LHCN-M2 (cell line): ENCODE results near the gene GSC2. TPM values are rescaled to one million over a fixed set of nuclear protein-coding genes. Genes with fewer than 3 reads are reported as not detected.

ENCODE experiments used
- DNase-seq: peaks from one replicate; pipeline ENCODE4 v3.0.0-alpha.2; 2012; ENCODE audit warnings: low read depth
- polyA plus RNA-seq: library from polyadenylated mRNA; unstranded; fragments of >200 nt; gene quantifications from one replicate; pipeline ENCODE4 v1.2.1, GENCODE V29; 2012; ENCODE audit warnings: missing spikeins
- total RNA-seq: library from RNA; depleted of rRNA; stranded (reverse); fragments of >200 nt; gene quantifications from 2 replicates; pipeline ENCODE4 v1.2.3, GENCODE V29; 2014; rRNA removed

The GSC2 gene, protein sequence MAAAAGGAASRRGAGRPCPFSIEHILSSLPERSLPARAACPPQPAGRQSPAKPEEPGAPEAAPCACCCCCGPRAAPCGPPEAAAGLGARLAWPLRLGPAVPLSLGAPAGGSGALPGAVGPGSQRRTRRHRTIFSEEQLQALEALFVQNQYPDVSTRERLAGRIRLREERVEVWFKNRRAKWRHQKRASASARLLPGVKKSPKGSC
- not detected in 2 replicates for total RNA-seq
- not detected for polyA plus RNA-seq

DNA sequence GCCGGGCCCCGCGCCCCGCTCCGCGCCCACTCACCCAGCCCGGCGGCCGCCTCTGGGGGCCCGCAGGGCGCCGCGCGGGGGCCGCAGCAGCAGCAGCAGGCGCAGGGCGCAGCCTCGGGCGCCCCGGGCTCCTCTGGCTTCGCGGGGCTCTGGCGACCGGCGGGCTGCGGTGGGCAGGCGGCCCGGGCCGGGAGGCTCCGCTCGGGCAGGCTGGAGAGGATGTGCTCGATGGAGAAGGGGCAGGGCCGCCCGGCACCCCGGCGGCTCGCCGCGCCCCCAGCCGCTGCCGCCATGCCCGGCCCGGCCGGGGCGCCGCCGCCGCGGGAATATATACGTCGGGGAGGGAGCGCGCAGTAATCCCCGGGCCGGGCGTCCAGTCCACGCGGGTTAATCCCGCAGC, at the start of gene GSC2:
Gene GSC2 (minus strand): TSS at position 302 of the 400 bp plus-strand sequence. CDS start 9 bp downstream, at position 293.
- DNase-seq = no peak

DNA sequence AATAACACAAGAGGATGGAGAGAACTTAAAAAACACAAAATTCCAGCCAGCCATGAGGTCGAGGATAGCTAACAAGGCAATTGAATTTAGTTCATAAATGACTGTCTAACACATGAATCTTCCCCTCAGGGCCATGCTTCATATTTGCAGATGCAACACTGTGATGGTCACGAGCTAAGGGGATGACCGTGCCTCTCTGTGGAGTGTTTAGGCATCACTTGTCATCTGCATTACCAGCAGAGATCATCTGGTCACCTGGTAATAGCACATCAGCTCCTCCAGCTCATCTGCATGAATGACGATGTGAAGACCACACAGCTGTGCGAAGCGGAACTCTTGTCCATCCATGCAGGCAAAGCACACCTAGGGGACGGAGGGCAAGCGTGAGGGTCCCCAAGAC, 49.4 kb upstream of the GSC2 start:
- no peak for DNase-seq

DNA sequence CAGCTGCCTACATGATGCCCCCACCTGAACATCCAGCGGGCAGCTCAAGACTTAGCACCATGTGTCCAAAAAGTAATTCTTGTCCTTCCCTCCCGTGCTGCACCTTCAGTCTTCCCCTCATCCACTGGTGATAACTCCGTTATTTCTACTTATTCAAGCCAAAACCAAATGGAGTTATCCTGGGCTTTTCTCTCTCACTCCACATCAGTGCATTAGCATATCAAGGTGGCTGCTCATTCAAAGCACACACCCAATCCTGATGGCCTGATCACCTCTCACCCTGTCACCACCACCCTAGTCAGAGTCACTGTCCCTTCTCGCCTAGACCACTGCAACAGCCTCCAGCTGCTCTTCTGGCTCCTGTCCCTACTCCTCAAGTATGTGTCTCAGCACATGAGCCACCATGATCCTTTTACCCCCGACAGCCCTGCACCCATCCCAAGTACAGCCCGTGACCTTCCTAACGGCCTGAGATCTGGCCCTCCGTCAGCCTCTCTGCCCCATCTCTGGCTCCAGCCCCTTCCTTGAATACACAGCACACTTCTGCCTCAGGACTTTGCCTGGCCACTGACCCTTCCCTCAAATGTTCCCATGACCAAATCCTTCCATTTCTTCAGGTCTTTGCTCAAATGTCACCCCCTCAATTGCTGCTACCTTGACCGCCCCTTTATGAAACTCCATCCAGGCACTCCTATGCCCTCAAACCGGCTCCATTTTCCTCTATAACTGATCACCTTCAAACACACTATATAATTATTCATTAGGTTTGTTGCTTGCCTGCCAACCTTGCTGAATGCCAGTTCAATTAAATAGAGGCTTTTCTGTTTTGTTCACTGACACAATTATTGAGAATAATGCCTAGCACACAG, 48.1 kb upstream of the GSC2 start:
- no peak for DNase-seq

DNA sequence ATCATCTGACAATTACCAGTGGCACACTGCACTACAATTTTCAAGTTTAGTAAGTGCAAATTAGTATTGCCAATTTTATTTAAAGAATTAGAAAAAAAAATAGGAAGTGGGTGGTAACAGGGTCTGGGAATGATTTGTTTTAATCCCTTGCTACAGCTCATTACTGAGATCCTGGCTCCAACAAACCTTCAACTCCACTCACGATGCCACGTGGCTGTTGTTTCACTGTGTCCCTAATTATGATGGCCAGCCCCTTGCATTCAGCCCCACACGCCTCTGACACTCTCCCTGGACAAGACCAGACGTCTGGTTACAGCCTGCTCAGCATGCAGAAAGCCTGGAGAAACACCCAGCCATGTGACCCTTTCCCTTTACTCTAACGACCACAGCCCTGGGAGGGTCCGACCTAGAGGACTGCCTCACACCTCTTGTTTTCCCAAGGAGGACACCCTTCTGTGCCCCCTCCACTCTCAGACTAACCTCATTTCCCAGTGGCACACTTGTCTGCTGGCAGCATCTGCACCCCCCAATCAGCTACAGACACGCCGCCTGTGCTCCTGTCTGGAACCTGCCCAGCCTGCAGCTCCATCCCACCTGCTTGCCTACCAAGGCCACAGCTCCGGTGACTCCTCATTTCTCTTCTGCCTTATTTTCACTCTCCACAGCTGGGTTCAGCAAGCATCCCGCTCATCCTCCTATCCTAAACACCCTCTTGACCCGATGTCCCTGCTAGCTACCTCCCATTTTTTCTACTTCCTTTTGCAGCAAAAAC, 46.9 kb upstream of the GSC2 start:
- DNase-seq = no peak

DNA sequence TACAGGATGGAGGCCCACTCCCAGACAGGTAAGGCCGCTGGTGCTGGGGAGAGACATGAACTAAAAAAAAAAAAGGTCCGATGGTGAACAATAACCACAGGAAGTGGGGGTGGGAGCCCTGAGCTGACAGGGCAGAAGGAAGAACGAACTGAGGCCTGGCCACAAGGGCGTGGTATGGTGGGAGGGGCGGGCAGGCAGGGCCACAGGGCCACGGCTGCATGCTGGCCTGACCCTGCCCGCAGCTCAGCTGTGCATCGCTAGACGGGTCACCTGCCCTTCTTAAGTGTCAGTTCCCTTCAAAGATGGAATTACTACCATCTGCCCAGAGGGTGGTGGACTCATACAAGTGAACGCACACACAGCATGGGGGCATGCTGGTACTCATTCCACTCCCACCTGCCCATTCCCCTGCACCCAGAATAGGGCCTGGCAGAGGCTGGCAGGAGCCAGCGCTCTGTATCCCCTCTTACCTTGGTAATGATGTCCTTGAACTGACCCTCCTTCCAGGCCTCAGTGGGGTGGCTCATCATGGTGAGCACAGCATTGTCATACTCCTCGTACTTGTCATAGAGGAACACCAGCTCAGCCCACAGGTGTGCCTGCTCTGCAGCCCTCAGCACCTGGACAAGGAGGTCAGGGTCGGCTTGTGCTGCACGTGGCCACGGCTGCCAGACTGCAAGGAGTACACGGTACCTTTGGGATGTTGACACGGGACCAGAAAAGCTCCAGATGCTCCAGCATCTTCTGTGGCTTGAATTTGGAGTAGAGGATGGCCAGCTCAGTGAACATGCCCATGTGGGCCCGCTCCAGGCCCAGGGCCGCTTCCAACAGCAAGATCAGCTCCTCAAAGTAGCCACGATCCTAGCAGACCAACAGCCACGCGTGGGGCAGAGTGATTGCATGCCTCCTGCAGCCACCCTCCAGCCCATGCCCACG, 46.0 kb upstream of the GSC2 start:
- no peak for DNase-seq

DNA sequence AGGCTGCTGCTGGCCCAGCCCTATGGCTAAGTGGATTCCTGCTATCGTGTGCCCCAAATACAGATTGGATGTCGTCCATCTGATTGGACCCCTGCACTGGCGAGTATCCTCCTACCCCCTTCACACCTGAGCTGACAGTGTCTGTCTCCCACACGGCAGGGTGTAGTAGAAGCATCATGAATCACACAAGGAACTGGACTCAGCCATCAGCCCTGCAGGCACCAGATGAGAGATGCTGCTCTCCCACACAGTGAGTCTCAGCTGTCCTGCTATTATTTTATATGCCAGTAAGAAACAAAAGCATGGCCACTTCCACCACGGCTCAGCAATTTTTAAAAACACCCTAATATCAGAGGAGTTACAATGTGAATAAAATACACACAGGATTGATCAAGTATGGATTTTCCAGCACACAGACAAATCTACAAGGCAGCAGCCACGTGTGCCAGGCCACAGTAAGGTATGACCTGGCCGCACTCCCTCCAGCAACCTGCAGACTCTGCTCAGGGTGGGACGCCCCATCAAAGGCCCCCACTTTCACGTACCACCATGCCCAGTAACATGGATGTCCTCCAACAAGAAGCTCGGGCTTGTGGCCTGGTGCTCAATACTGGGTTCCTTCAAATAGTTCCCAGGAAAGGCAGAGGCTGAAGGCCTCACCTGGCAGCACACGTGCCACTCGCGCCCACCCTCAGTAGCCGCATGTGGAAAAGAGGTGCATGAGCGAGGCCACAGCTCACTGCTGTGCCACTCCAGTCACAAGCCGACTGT, 44.9 kb upstream of the GSC2 start:
- no peak for DNase-seq

DNA sequence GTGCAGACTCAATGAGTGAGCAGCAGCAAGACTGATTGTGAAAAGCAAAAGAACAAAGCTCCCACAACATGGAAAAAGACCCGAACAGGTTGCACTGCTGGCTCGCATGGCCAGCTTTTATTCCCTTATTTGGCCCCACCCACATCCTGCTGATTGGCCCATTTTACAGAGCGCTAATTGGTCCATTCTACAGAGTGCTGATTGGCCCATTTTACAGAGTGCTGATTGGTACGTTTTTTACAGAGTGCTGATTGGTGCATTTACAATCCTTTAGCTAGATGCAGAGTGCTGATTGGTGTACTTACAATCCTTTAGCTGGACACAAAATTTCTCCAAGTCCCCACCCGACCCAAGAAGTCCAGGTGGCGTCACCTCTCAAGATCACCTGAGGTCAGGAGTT, 43.8 kb upstream of the GSC2 start:
- DNase-seq = no peak

DNA sequence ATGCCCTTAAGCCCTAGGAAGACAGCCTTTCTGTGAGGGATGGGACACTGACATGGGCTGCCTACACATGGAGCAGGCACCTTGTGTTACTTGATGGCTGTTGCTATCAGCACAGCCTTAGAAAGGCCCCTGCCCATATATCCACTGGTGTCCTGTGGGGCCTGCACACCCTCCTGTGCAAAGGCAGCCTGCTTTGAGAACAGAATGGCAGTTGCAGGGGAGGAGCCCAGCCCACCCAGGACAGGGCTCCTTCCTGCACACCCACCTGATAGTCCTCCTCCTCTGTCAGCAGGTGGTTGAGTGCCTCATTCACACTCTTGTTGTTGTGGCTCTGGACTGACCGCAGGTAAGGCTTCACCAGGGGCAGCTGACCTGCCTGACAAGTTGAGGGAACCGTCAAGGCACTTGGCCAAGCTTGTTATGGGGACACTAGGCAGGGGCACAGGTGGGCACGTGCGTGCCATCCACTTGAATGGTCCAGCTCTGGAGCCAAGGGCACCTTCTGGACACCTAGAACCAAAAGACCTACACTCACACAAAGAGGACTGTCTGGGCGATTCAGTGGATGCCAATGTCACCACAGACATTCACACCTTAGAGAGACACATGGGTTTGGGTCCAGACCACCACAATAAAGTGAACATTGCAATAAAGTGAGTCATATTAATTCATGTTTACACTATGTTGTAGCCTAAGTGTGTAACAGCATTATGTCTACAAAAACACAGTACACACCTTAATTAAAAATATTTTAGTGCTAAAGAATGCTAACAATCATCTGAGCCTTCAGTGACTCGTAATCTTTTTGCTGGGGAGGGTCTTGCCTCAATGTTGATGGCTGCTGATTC, 37.8 kb upstream of the GSC2 start:
- no peak for DNase-seq

DNA sequence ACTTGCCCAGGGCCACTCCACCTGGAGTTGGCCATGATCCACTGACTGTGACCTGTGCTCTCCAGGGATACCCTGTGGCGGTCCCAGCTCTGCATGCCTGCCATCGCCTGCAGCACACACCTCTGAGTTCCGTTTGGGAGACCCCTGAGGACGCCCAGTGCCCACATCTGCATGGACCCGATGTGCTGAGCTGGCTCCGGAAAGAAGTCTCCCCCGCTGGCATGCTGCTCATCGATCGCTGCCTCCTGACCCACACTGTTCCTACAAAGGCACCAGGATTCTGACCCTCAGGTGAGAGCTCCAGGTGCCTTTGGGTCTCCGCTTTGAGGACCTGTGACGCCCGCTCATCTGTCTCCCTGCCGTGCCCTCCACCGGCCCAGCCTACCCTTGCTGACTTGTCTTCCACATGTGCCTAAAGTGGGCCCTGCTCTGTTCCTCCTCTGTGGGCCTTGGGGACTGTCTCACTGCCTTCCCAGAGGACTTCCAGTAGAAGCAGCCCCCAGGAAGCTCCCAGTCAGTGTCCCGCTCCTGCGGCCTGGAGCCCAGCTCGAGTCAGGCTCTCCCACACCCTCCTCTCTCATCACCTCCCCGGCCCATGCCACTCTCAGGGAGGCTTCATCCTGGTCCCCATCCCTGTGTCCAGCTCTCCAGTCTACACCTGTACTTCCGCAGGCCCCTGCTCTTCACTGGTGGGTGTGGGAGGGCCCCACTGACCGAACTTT, 34.3 kb upstream of the GSC2 start:
- DNase-seq = no peak

DNA sequence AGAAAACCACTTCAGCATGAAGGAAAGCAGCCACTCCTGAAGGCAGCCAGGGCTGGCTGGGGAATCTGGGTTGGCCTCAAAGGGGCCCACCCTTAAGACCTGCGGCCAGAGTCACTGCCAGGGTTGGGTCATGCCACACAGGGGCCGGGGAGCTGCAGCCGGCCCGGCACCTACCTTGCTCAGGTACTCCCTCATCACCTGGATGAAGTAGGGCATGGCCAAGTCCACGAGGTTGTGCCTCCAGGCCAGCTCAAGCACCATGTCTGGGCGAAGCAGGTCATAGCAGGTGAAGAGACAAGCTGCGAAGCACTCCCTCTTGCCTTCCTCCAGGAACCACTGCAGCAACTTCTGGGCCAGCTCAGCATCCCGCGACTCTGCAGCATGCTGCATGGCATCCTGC, 33.1 kb upstream of the GSC2 start:
- no peak for DNase-seq

DNA sequence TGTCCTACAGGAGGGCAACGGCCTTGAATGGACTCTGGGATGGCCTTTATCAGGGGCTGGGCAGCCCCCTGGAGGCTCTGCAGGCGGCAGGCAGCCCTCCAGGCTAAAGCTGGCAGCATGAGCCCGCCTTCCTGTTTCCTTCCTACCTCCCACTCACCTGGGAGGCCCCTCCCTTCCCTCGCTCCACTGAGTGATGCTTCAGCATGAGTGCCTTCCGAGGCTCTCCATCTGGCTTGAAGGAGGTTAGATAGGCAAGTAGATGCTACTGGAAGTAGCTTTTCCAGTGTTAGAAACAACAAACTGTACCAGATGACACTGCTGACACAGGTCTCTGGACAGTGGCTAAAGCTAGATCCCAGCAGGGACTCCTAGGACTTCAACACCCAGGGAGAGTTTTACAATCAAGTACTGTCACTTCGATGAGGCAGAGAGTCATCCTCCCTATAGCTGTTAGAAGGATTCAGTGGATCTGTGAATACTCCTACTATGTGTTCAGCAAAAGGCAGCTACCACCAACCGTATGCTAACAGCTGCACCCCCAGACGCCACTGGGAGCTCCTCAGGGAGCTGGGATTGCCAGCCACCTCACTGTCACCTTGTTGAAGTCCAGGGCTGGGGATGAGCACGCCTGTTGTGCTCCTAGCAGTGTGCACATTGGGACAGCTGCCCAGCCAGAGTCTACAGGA, 32.5 kb upstream of the GSC2 start:
- no peak for DNase-seq

DNA sequence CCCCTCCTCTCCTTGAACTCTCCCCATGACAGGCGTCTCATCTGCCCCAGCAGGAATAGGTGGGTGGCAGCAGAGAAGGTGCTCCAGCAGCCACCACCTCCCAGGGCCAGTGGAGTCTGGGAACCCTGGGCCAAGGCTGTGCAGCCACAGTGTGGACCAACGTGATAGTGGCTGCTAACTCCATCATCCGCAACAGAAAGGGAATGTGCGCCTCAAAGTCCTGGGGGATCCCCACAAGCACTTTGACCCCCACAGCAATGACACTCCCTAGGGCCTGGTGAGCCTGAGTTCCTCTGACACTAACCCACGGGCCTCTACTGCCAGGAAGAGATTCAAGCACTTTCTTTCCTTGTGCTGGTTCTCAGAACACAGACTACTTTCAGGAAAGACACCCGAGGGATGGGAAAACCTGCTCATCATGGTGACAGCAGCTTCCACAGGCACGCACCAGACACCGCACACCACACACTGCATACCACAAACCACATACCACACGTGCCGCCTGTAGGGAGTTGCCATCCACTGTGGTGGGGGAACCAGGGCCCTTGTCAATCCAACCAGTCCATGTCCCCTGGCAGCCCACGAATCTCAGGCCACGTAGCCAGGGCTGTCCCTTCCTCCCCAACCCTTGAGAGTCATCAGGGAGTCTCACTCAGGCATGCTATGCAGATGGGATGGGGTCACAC, 31.8 kb upstream of the GSC2 start:
- DNase-seq = no peak

DNA sequence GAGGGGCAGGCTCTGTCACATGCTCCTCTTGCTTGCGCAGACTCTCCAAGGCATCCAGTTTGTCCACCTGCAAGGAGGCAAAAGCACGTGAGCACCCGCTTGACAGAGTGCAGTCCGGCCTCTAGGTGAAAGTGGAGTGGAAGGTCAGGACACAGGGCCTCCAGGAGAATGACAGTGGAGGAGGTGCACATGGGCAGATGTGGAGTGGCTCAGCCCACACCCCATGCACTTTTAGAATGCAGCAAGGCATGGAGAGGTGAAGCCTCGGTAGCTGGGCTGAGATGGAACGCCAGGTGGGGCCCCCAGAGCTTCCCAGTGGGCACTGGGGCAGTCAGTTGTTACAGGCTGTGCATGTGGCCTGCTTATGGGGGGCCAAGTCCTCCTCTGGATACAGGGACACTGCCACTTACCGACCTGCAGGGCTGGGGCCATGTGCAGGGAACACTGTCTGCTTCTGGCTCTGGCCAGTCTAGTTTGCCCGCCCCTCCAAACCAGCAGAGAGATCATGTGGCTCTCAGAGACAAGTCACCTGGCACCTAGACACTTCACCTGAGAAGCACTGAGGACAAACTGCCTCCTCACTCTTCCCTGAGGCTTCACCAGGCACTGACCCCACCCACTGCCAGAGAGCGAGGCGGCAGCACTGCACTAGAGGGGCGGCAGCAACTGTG, 30.8 kb upstream of the GSC2 start:
- no peak for DNase-seq

DNA sequence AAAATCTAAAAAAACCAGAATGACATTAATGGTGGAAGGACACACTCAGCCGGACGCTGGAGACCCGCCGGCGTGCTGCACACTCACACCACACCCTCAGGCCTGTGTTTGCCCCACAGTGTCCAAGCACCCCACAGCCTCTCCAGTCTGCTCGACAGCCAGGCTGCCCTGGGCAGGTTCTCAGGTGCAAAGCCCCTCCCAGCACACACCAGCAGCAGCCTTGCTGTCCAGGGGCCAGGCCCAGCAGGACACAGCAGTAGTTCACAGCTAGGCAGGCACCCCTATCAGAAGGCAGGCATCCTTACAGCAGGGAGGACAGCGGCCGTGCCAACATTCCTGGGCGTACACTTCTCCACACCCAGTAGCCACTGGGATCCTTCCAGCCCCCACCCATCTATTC, 30.1 kb upstream of the GSC2 start:
- no peak for DNase-seq

DNA sequence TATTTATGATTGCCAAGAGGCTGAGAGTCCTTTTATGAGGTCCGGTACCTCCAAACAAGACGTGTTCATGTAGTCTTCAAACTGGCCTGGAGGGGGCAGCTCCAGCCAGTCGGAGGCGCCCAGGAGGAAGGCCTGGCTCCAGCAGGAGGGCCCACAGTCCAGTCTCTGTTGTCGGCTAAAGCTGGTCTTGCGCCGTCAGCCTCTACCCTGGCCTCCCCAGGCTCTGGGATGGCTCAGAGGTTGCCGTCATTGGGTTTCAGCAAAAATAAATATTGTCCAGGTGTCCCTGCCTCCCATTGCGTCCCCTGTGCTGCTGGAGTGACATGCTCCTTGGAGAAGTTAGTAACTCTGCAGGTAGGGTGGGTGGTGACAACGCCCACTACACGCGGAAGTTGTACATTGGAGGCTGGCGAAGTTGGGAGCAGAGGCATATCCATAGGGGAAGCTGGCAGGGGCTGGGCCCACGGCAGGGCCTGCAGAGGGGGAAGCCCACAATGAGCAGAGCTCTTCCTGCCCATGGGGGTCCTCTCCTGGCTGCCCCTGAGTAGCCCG, 29.5 kb upstream of the GSC2 start:
- DNase-seq = peak; percentile 64

DNA sequence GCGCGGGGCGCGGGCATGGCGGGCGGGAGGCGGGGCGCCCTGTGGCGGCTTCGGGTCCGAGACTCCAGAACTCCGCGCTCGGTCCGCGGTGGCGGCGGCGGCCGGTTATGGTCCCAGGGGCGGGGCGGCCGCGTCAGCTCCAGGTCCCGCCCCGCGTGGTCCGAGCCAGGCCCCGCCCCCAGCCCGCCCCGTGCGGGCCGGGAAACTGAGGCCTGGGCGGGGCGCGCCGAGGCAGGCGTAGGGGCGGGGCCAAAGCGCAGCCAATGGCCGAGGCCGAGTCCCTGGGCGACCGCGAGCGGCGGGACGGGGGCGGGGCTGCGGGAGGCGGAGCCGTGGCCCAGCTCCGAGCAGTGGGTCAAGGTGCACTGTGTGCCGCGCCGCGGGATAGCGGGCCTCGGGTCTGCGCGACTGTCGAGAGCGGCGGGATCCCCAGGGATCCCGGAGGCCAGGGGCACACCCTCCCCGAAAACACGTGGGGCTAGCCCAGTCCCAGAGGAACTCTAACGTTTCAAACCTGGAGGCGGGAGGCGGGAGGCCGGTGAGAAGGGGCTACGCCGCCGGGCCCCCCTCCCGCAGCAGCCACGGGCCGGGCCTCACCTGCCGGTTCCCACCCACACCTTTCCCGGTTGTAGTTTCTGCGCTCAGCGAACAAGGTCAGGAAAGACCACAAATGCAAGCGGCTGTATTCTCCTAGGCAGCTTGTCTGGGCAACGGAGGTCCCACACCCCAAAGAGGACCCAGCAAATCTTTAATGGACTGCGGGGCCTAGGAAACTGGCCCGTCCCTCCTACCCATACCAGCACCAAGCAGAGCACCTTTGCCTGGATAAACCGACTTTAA, 28.8 kb upstream of the GSC2 start, which contains the start of gene SLC25A1:
Gene SLC25A1 (minus strand): TSS at position 80 of the 840 bp plus-strand sequence. CDS start 63 bp downstream, at position 17.
- DNase-seq = peak; percentile 74
